SK-N-SH treated with all-trans-retinoic acid at 6 μM for 48 hours (cell line): Measurements from ENCODE around the gene CHI3L1.

Experiments used
- BACH2 ChIP-seq: fragments of 250-450 bp; sonication (Bioruptor Pico); IDR thresholded peaks from 2 replicates; pipeline ENCODE4 v1.9.0; 2021; ENCODE audit warnings: mild to moderate bottlenecking, borderline replicate concordance
- POU6F1 ChIP-seq: fragments of 250-450 bp; sonication (Bioruptor Pico); IDR thresholded peaks from 2 replicates; pipeline ENCODE4 v1.8.0; 2021; ENCODE audit warnings: low read depth, mild to moderate bottlenecking, moderate library complexity, borderline replicate concordance
- PPARA ChIP-seq: fragments of 250-450 bp; sonication (Bioruptor Pico); IDR thresholded peaks from 2 replicates; pipeline ENCODE4 v1.5.0; 2020; ENCODE audit warnings: mild to moderate bottlenecking, borderline replicate concordance
- TSHZ2 ChIP-seq: fragments of 250-450 bp; sonication (Bioruptor Pico); IDR thresholded peaks from 2 replicates; pipeline ENCODE4 v1.5.0; 2020; ENCODE audit warnings: mild to moderate bottlenecking, moderate library complexity
- ZFP3 ChIP-seq: fragments of 250-450 bp; sonication (Bioruptor Pico); IDR thresholded peaks from 2 replicates; pipeline ENCODE4 v1.5.0; 2020; ENCODE audit warnings: mild to moderate bottlenecking, moderate library complexity

DNA sequence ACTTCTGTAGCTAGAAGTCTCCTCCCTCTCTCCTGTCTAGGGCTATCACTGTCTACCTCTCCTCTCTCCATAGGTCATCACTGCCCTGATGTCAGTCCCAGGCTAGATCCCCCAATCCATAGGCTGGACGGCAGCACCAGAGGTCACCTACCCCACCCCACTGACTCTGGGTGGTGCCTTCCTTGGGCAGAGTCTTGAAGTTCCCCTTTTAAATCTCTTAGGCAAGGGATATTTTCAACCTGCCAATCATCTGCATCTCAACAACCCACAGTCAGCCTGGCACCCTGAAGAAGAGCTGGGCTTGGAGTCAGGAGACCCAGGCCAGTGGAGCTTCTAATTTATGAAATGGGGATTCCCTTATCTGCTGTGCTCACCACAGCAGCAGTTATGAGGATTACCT lies 24.1 kb downstream of the CHI3L1 start:
- TF ChIP-seq POU6F1 (CRISPR knock-in tag) (no peak), PPARA (CRISPR knock-in tag) (no peak), ZFP3 (CRISPR knock-in tag) (no peak), TSHZ2 (no peak), BACH2 (no peak)
